GM12865 (cell line): Measurements from ENCODE around the gene PRUNE2.

Experiments used
- DNase-seq: peaks from one replicate; pipeline ENCODE4 v3.0.0; 2010; ENCODE audit warnings: low read depth
- H3K4me3 ChIP-seq: 2 replicates; pipeline ENCODE4 v1.5.1; 2011; ENCODE audit warnings: mild to moderate bottlenecking, low read depth, low read length, control low read depth
- TF ChIP-seq, protein P1 (sequence below): IDR thresholded peaks from 2 replicates; pipeline ENCODE4 v1.5.1; 2011; ENCODE audit warnings: low read length, control low read depth, low read depth, inconsistent platforms; ENCODE audit not compliant: insufficient read depth; ENCODE audit errors: missing control alignments

PRUNE2 gene

DNA sequence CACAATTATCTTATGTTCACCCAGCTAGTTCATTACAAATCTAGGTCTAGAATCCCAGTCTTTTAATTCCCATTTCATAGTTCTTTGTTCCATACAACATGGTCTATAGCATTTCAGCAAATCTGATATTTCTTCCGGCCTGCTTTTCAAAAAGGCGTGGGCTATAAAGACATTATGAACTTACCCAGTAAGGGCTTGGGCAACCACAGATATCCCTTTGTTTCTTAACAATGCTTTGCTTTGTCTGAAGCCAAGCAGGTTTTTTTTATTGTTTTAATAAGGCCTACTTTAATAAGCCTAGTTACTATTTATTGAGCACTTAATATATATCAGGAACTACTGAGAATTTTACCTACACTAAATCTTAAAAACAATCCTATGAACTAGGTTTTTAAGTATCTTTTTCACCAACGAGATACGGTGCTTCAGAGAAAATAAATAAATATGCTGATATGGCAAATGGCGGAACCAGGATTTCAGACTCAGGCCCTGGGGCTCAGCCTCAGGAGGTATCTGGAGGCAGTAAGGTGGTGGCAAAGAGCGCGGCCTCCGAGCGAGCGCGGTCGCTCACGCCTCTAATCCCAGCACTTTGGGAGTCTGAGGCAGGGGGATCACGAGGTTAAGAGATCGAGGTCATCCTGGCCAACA is 112.0 kb downstream of the PRUNE2 start:
- no peak overlapping the region for H3K4me3 ChIP-seq
- DNase-seq, result no peak
- TF ChIP-seq, protein P1, sequence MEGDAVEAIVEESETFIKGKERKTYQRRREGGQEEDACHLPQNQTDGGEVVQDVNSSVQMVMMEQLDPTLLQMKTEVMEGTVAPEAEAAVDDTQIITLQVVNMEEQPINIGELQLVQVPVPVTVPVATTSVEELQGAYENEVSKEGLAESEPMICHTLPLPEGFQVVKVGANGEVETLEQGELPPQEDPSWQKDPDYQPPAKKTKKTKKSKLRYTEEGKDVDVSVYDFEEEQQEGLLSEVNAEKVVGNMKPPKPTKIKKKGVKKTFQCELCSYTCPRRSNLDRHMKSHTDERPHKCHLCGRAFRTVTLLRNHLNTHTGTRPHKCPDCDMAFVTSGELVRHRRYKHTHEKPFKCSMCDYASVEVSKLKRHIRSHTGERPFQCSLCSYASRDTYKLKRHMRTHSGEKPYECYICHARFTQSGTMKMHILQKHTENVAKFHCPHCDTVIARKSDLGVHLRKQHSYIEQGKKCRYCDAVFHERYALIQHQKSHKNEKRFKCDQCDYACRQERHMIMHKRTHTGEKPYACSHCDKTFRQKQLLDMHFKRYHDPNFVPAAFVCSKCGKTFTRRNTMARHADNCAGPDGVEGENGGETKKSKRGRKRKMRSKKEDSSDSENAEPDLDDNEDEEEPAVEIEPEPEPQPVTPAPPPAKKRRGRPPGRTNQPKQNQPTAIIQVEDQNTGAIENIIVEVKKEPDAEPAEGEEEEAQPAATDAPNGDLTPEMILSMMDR, result no peak

DNA sequence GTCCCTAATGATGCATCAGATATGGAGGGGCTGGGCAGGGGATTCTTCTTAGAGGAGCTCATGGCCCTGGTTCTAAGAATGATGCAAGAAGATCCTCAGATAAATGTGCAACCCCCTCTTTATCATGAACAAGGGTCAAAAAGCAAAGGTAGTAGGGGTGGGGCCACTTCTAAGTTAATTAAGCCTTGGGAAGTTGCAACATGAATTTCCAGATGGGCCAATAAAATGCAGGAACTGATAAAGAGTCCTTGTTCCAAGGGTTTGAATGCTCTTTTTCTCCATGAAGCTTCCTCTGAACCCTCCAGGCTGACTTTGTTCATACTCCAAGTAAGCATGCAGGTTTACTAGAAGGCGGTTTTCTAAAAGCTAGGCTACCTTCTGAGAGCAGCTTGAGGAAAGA is 116.1 kb downstream of the PRUNE2 start:
- H3K4me3 ChIP-seq, result no peak overlapping the region
- no peak for DNase-seq
- TF ChIP-seq, protein P1, result no peak

DNA sequence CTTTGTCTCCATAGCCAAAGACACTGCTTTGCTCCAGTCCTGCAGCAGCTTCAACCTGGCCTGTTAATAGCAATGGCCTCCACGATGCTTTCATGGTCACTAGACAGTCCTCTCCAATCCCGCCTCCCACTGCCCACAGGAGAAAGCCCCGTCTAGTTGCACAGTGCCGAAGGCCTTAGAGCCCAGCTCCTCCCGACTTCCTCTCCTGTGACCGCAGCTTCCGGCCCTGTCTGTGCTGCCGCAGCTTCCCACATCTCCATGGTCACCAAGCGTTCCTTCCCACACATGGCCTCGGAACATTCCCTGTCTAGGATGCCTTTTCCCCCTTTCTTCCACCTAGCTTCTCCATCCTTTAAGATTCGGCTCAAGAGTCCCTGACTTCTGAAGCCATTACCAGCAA is 118.2 kb downstream of the PRUNE2 start:
- TF ChIP-seq, protein P1, result no peak
- DNase-seq, result no peak
- H3K4me3 ChIP-seq, result no peak overlapping the region

DNA sequence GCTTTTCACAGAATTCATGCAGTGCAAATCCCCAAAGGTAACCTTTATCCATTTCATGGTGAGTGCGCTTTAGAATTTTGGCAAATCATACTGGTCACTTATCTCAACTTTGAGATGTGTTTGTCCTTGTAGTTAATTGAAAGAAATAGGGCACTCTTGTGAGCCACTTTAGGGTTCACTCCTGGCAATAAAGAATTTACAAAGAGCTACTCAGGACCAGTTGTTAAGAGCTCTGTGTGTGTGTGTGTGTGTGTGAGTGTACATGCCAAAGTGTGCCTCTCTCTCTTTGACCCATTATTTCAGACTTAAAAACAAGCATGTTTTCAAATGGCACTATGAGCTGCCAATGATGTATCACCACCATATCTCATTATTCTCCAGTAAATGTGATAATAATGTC is 120.4 kb downstream of the PRUNE2 start:
- TF ChIP-seq, protein P1, result no peak
- H3K4me3 ChIP-seq, result no peak overlapping the region
- DNase-seq, result no peak

DNA sequence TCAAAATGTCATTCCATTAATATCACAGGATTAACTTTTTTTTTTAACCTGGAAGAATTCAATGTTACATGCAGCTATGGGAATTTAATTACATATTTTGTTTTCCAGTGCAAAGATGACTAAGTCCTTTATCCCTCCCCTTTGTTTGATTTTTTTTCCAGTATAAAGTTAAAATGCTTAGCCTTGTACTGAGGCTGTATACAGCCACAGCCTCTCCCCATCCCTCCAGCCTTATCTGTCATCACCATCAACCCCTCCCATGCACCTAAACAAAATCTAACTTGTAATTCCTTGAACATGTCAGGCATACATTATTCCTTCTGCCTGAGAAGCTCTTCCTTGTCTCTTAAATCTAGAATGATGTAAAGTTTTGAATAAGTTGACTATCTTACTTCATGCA is 121.0 kb downstream of the PRUNE2 start:
- no peak overlapping the region for H3K4me3 ChIP-seq
- TF ChIP-seq, protein P1, result no peak
- no peak for DNase-seq

DNA sequence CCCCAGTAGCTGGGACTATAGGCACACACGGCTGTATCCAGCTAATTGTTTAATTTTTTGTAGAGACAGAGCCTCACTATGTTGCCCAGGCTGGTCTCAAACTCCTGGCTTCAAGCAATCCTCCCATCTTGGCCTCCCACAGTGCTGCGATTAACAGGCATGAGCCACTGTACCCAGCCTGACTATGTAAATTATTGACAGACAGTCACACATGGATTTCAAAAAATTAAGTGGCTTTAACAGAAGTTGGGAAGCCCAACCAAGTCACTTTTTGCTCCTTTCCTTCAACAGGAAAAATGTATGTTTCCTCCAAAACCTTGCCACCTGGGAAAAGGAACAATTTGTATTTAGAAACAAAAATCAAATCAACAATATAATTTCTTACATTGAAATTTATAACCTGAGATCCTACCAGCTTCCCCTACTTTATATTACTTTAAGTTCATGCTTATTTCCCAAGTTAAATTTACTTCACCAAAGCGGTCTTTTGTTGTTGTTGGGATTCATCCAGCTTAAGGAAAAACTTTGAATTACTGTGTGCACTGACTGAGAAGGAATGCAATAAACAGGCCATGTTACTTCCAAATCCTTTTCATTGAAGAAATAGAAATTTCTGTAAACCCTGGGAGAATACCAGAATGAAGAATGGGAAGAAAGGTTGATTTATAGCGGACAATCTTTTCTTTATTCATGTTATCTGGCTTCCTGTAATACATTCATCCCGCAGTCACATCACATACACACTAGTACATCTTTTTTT is 133.0 kb downstream of the PRUNE2 start:
- no peak for DNase-seq
- TF ChIP-seq, protein P1, result no peak
- no peak overlapping the region for H3K4me3 ChIP-seq

DNA sequence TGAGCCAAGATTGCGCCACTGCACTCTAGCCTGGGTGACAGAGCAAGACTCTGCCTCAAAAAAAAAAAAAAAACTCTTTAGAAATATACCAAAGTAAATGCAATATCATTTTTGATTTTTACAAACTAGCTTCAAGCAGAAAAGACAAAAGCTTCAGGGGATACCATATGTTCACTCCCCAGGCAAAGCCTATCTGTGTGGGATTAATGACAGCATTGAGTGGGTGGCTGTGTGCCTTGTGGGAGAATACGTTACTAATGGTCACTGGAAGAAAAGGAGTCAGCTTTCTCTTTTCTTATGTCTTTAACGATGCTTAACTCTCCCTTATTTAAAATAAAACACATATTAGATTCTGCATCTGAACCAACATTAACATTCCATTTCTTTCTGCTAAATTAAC is 139.8 kb downstream of the PRUNE2 start:
- TF ChIP-seq, protein P1, result no peak
- no peak for DNase-seq
- no peak overlapping the region for H3K4me3 ChIP-seq
